ENCODE measurements around the gene CBR3.

- TF ChIP-seq CTCF (IDR thresholded peaks at IDR 0.05; ENCODE audit: insufficient read depth, low read depth, low read length) (no peak), EZH2 (IDR thresholded peaks at IDR 0.05; ENCODE audit: insufficient read depth, low read length) (no peak)
These were observed 17.6 kb upstream of the CBR3 start for GRCh38 chr21:36117286-36117741.
